HepG2 (cell line): ENCODE measurements around the gene FAM187B. TPM values are rescaled to one million over a fixed set of nuclear protein-coding genes. Genes with fewer than 3 reads are reported as not detected.

Experiments
- CEBPZ ChIP-seq: IDR thresholded peaks from 2 replicates; pipeline ENCODE4 v1.6.1; 2012; ENCODE audit warnings: low read length, improper control_type of control experiment
- EED ChIP-seq: sonication (generic); formaldehyde crosslinking; IDR thresholded peaks from 2 replicates; pipeline ENCODE4 v1.5.0; 2020; ENCODE audit warnings: mild to moderate bottlenecking, missing genetic modification reagents
- ELF1 ChIP-seq: sonication (generic); formaldehyde crosslinking; IDR thresholded peaks from 2 replicates; pipeline ENCODE4 v1.4.0; 2020; ENCODE audit warnings: missing genetic modification reagents
- FOXP1 ChIP-seq, 2 experiments: fragments of 450-650 bp in 1 of 2; IDR thresholded peaks; 2 replicates each; pipeline ENCODE4 v1.6.1; 2017 to 2018; ENCODE audit warnings: antibody characterized with exemption in 1 of 2
- GLI4 ChIP-seq: sonication (generic); formaldehyde crosslinking; IDR thresholded peaks from 2 replicates; pipeline ENCODE4 v1.5.1; 2020; ENCODE audit warnings: missing genetic modification reagents, mild to moderate bottlenecking, moderate library complexity, borderline replicate concordance
- HNRNPUL1 ChIP-seq: fragments of 200-400 bp; formaldehyde crosslinking; IDR thresholded peaks from 2 replicates; pipeline ENCODE4 v1.6.1; 2017; ENCODE audit warnings: low read depth, mild to moderate bottlenecking, low read length, moderate library complexity
- KDM5B ChIP-seq: sonication (generic); formaldehyde crosslinking; IDR thresholded peaks from 2 replicates; pipeline ENCODE4 v1.4.0; 2020; ENCODE audit warnings: missing genetic modification reagents, mild to moderate bottlenecking, borderline replicate concordance
- KMT2B ChIP-seq: IDR thresholded peaks from 2 replicates; pipeline ENCODE4 v1.6.1; 2016; ENCODE audit warnings: missing genetic modification reagents, missing compliant biosample characterization
- MTA1 ChIP-seq: sonication (generic); formaldehyde crosslinking; IDR thresholded peaks from 2 replicates; pipeline ENCODE4 v1.4.0; 2020; ENCODE audit warnings: missing genetic modification reagents, mild to moderate bottlenecking, borderline replicate concordance
- NR0B2 ChIP-seq: sonication (generic); formaldehyde crosslinking; IDR thresholded peaks from 2 replicates; pipeline ENCODE4 v1.4.0; 2020; ENCODE audit warnings: mild to moderate bottlenecking, missing genetic modification reagents
- RELA ChIP-seq: sonication (generic); formaldehyde crosslinking; IDR thresholded peaks from 2 replicates; pipeline ENCODE4 v1.4.0; 2020; ENCODE audit warnings: missing genetic modification reagents
- SMAD3 ChIP-seq: sonication (generic); formaldehyde crosslinking; IDR thresholded peaks from 2 replicates; pipeline ENCODE4 v1.4.0; 2020; ENCODE audit warnings: missing genetic modification reagents
- TRAFD1 ChIP-seq: sonication (generic); formaldehyde crosslinking; IDR thresholded peaks from 2 replicates; pipeline ENCODE4 v1.5.1; 2020; ENCODE audit warnings: missing genetic modification reagents, mild to moderate bottlenecking, borderline replicate concordance
- TSC22D2 ChIP-seq: sonication (generic); formaldehyde crosslinking; IDR thresholded peaks from 2 replicates; pipeline ENCODE4 v1.5.1; 2020; ENCODE audit warnings: missing genetic modification reagents, mild to moderate bottlenecking, borderline replicate concordance
- U2AF1 ChIP-seq: fragments of 200-400 bp; formaldehyde crosslinking; optimal IDR thresholded peaks from 2 replicates; pipeline ENCODE3; 2017; ENCODE audit warnings: mild to moderate bottlenecking, low read depth, low read length
- ZFP62 ChIP-seq: sonication (generic); formaldehyde crosslinking; IDR thresholded peaks from 2 replicates; pipeline ENCODE4 v1.4.0; 2020; ENCODE audit warnings: missing genetic modification reagents
- ZFX ChIP-seq: sonication (generic); formaldehyde crosslinking; IDR thresholded peaks from 2 replicates; pipeline ENCODE4 v1.4.0; 2020; ENCODE audit warnings: mild to moderate bottlenecking, low read depth, missing genetic modification reagents, moderate library complexity
- ZNF3 ChIP-seq: IDR thresholded peaks from 2 replicates; pipeline ENCODE4 v1.7.0; 2017; ENCODE audit warnings: inconsistent platforms
- ZNF547 ChIP-seq: sonication (generic); formaldehyde crosslinking; IDR thresholded peaks from 2 replicates; pipeline ENCODE4 v1.5.1; 2020; ENCODE audit warnings: mild to moderate bottlenecking, missing genetic modification reagents
- ZNF691 ChIP-seq: sonication (generic); formaldehyde crosslinking; IDR thresholded peaks from 2 replicates; pipeline ENCODE4 v1.4.0; 2020; ENCODE audit warnings: missing genetic modification reagents, low read depth, mild to moderate bottlenecking, borderline replicate concordance
- ZNF7 ChIP-seq: IDR thresholded peaks from 2 replicates; pipeline ENCODE4 v1.6.1; 2016; ENCODE audit warnings: missing biosample characterization, missing genetic modification reagents
- ZNF747 ChIP-seq: sonication (generic); formaldehyde crosslinking; IDR thresholded peaks from 2 replicates; pipeline ENCODE4 v1.8.1; 2023; ENCODE audit warnings: missing genetic modification reagents, mild to moderate bottlenecking, borderline replicate concordance
- ZNF850 ChIP-seq: sonication (generic); formaldehyde crosslinking; conservative IDR thresholded peaks from 2 replicates; pipeline ENCODE4 v1.9.0; 2021; ENCODE audit warnings: mild to moderate bottlenecking, missing genetic modification reagents
- ZSCAN12 ChIP-seq: sonication (generic); formaldehyde crosslinking; IDR thresholded peaks from 2 replicates; pipeline ENCODE4 v1.9.0; 2021; ENCODE audit warnings: mild to moderate bottlenecking, missing genetic modification reagents
- ZSCAN9 ChIP-seq: IDR thresholded peaks from 2 replicates; pipeline ENCODE4 v1.6.1; 2016; ENCODE audit warnings: borderline replicate concordance
- polyA plus RNA-seq, 8 experiments: library from polyadenylated mRNA; depleted of rRNA in 3 of 8; stranded (reverse) in 7 of 8; unstranded in 1 of 8; fragments of >200 nt; fragmentation: Illumina TruSeq in 4 of 8; extraction: Trizol in 4 of 8; gene quantifications; 2 replicates each; pipeline versions ENCODE4 v1.2.1 to v1.2.3, GENCODE V29; 2011 to 2016; ENCODE audit warnings: low read depth in 4 of 8, missing spikeins in 1 of 8, mixed read lengths in 1 of 8; ENCODE audit not compliant: insufficient read depth in 1 of 8
- total RNA-seq, 5 experiments: library from RNA; depleted of rRNA; stranded (reverse); fragments of >200 nt; fragmentation: Illumina TruSeq; extraction: Trizol; gene quantifications; 2 replicates each; pipeline ENCODE4 v1.2.3, GENCODE V29; 2016; ENCODE audit warnings: low read depth in 1 of 5

Gene FAM187B
- total and polyA plus RNA-seq, 2 of the 13 experiments (the other 11 are each of a cell fraction or from before 2014, with no cell fraction given): not detected

- TF ChIP-seq GLI4 (CRISPR knock-in tag): no peak
- TF ChIP-seq KDM5B (CRISPR knock-in tag): peak; percentile 64; the same call in 1 of the 2 replicates
- TF ChIP-seq FOXP1 (IDR thresholded peaks at IDR 0.05): no peak
- TF ChIP-seq FOXP1 (CRISPR knock-in tag; IDR thresholded peaks at IDR 0.05): no peak
- no peak for TF ChIP-seq RELA (CRISPR knock-in tag)
- no peak for TF ChIP-seq SMAD3 (CRISPR knock-in tag)
- peak; percentile 45; the same call in 1 of the 2 replicates for TF ChIP-seq KMT2B (CRISPR knock-in tag)
- TF ChIP-seq ELF1: no peak
- no peak for TF ChIP-seq ZNF7 (CRISPR knock-in tag)
- no peak for TF ChIP-seq U2AF1
- no peak for TF ChIP-seq ZSCAN9
- TF ChIP-seq CEBPZ: no peak
- no peak for TF ChIP-seq ZNF3
- TF ChIP-seq ZNF691: no peak
- TF ChIP-seq TSC22D2 (CRISPR knock-in tag): no peak
- TF ChIP-seq TRAFD1: no peak
- TF ChIP-seq EED: no peak
- no peak for TF ChIP-seq ZNF747 (CRISPR knock-in tag)
- TF ChIP-seq ZFX (CRISPR knock-in tag): peak; percentile 57; the same call in 1 of the 2 replicates
- no peak for TF ChIP-seq HNRNPUL1
- TF ChIP-seq MTA1 (CRISPR knock-in tag): no peak
- TF ChIP-seq ZSCAN12 (CRISPR knock-in tag): no peak
- no peak for TF ChIP-seq NR0B2
- TF ChIP-seq ZNF850: no peak
- no peak for TF ChIP-seq ZNF547 (CRISPR knock-in tag)
- no peak for TF ChIP-seq ZFP62 (CRISPR knock-in tag)
These were observed 38.8 kb upstream of the FAM187B start (continued) for GRCh38 chr19:35267353-35267817.
